GM15510 (cell line): Measurements from ENCODE around the gene DDX54.

Source experiments
- POLR2A ChIP-seq: IDR thresholded peaks from 3 replicates; pipeline ENCODE4 v1.6.1; 2011; ENCODE audit warnings: borderline replicate concordance; ENCODE audit not compliant: insufficient read length; ENCODE audit errors: extremely low read depth

The DDX54 gene

DNA sequence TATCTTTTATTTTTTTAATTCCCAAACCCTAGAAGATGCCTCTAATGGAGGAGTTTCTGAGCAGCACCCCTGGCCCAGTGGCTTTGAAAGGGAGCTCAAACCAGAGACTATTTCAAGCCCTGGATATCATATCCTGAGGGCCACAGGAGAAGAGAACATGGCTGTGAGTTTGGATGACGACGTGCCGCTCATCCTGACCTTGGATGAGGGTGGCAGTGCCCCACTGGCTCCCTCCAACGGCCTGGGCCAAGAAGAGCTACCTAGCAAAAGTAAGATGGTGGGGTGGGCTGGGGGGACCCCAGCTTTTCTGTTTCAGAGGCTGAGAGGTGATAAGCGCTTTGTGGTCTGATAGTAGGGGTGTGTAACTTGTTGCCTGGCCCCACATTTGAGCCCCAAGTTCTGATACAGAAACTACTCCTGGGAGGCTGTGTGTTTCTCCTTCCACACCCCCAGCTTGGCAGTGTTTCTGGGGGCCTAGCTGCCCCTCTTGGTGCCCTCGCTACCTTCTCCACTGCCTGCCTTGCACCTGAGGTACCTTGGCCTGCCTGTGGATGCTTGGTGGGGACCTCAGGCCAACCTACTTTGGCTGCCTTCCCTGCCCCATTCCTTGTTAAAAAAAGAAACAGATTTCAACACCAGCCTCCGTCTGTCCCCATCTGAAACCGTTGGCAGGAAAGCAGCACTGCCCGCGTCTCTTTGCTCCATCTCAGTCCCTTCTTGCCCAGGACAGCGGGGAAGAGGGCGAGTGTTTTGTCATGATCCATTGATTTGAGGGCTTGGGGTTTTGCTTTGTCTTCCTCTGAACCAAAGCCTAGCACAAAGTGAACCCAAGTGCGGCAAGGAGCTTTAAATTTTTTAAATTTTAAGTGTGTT, 41.7 kb upstream of the DDX54 start:
- TF ChIP-seq POLR2A, result no peak

DNA sequence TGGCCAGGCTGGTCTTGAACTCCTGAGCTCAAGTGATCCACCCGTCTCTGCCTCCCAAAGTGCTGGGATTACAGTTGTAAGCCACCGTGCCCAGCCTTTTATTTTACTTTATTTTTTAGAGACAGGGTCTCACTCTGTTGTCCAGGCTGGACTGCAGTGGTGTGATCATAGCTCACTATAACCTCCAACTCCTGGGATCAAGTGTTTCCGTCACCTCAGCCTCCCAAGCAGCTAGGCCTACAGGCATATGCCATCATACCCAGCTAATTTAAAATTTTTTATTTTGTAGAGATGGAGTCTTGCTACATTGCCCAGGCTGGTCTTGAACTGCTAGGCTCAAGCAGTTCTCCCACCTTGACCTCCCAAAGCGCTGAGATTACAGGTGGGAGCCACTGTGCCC, 39.7 kb upstream of the DDX54 start:
- no peak for TF ChIP-seq POLR2A

DNA sequence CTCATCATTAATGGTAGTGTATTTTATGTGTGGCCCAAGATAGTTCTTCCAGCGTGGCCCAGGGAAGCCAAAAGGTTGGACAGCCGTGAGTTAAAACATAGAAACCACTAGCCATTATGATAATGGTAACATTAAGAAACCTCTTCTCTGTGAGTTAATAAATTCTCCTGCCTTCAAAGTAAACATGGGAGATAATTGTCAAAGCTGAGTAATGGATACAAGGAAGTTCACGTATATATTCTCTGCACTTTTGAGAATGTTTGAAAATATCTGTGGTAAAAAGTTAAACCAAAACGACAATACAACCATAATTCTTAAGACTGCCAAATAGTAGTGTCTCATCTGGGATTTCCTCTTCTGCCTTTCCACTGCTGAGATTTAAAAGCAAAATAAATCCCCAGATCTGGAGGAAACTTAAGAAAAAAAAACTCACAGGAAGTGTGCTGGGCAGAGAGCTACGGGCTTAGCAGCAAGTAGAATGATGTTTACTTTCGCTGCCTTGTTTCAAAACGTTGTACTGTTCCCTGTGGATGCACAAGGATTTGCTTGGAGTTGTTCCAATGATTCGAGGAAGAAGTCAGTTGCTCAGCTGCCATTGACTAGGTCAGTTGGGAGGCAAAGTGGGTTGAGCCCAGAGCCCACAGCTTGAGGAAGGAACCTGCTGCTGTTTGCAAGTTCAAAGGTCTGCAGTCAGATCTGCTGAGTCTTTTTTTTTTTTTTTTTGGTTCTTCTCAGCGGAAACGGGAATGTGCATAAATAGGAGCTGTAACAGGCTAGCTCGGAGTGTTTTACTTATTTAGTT, 37.7 kb upstream of the DDX54 start:
- peak; percentile 24 for TF ChIP-seq POLR2A

DNA sequence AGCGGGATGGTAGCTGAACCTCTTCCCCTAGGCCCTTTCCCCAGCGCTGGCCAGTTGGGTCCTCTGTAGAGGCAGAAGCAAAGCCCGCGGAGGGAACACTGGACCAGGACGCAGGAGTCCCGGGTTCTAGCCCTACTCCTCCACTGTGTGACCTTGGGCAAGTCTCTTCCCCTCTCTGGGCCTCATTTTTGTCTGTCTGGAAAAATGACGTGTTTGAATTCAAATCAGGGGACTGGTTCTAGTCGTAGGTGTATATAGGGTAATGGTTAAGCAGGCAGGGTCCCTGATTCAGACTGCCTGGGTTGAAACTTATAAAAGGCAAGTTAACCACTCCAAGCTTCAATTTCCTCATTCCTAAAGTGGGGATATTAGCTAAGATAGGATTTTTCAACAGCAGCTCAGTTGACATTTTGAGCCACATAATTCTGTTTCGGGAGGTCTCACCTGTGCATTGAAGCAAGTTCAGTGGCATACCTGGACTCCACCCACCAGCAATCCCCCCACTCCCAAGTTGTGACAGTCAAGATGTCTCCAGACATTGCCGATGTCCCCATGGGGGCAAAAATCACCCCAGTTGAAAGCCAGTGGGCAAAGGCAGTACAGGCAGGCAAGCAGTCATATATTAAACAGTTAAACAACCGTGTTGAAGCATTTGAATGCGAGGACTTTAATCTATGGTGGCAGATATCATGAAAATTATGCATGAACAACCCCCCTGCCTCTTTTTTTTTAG, 36.9 kb upstream of the DDX54 start:
- TF ChIP-seq POLR2A, result no peak

DNA sequence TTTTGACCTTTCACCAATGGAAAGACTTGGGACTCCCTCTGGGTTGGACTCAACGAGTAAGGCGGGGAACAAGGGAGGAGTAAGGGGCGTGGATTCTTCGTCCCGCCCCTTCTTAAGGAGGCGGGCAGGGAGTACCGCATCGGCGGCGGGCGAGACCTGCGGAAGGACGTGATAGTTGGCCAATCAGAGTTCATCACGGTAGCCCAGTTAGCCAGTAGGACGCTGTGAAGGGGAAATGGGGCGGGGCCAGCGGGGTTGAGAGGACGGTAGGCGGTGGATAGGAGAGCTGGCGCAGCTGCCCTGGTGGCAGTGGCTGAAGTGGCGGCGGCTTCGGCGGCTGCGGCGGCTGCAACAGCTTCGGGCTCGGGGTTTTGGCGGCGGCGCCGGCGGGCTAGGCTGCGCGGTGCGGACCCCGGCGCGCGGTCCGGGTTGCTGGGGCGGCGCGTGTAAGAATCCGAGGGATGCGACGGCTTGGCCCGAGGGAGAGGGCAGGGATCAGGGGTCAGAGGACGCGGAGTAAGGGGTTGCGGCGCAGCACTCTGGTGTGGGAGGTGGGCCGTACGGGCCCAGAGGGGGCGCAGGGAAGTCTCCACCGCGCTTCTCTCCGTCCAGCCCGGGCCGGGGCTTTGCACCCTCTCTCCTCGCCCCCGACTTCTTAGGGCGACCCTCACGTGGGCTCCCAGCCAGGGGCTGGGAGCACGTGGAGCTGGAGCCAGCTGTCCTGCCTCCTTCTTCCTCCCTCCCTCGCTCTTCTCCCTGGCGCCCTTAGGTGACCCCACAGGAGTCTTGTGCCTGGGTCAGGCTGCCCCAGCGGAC, 36.1 kb upstream of the DDX54 start, which contains the start of gene TPCN1:
TSS of gene TPCN1 (plus strand) at position 284 of the 816 bp plus-strand sequence. CDS start 5,389 bp downstream, outside the sequence.
- peak; percentile 99 for TF ChIP-seq POLR2A

DNA sequence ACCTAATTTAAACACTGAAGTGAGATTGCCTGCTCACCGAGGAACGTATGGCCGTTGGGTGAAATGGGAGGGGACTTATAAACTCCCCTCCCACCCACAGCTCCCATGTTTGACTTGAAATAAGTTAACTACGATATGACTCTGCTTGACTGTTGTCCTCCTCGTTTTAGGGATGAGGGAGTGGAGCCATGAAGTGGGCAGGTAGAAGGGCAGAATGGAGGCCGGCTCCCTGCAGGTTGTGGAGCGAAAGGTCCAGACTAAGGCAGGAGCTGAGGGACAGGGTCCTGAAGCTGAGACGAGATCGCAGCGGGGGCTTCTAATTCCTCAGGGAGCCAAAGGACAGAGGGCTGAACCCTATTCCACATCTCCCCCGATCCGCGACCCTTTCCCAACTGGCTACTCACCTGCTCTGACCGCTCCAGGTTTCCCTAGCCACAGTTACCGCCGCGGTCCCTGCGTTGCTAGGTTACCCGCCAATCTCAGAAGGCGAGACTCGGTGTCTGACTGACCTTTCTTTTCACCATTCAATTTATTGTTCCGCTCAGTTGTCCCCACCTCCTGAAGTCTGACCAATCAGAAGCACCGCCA, 35.4 kb upstream of the DDX54 start:
- no peak for TF ChIP-seq POLR2A

DNA sequence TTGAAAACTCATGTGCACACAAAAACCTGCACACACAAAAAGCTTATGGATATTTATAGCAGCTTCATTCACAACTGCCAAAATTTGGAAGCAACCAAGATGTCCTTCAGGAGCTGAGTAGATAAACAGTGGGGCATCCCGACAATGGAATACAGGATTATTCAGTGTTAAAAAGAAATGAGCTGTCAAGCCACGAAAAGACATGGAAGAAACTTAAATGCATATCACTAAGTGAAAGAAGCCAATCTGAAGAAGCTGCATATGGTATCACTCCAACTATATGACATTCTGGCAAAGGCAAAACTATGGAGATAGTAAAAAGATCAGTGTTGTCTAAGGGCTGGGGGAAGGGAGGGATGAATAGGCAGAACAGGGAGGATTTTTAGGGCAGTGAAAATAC, 30.7 kb upstream of the DDX54 start:
- TF ChIP-seq POLR2A, result no peak

DNA sequence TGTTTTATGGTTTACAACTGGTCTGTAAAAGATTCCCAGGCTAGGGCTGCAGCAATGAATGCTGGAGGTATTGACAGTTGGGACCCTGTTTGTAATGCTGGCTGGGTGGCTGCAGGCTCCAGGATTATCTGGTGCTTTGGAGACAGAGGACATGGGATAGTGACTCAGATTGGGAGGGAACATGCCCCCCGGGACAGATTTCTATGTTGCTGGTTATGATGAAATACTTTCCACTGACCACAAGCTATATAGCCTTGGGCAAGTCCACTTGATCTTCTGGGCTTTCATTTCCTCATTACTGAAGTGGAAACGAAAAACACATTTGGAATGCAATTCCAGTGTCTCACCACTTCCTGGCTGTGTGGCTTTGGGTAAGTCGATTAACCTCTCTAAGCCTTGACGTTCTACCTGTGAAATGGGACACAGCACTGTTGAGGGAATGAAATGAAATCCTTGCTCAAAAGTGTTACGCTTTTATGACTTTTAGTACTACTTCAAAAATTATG, 29.7 kb upstream of the DDX54 start:
- no peak for TF ChIP-seq POLR2A

DNA sequence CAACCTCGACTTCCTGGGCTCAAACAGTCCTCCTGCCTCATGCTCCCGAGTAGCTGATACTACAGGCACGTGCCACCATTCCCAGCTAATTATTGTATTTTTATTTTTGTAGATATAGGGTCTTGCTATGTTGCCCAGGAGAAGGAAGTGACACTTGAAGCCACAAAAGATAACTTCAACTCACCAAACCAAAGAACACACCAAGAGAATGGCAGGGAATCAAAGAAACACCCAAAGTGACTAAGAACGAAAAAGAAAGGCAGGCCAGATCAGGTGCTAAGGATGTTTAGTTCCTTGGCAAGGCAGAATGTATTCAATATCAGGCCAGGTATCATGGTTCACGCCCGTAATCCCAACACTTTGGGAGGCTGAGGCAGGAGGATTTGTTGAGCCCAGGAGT, 25.9 kb upstream of the DDX54 start:
- TF ChIP-seq POLR2A, result no peak

DNA sequence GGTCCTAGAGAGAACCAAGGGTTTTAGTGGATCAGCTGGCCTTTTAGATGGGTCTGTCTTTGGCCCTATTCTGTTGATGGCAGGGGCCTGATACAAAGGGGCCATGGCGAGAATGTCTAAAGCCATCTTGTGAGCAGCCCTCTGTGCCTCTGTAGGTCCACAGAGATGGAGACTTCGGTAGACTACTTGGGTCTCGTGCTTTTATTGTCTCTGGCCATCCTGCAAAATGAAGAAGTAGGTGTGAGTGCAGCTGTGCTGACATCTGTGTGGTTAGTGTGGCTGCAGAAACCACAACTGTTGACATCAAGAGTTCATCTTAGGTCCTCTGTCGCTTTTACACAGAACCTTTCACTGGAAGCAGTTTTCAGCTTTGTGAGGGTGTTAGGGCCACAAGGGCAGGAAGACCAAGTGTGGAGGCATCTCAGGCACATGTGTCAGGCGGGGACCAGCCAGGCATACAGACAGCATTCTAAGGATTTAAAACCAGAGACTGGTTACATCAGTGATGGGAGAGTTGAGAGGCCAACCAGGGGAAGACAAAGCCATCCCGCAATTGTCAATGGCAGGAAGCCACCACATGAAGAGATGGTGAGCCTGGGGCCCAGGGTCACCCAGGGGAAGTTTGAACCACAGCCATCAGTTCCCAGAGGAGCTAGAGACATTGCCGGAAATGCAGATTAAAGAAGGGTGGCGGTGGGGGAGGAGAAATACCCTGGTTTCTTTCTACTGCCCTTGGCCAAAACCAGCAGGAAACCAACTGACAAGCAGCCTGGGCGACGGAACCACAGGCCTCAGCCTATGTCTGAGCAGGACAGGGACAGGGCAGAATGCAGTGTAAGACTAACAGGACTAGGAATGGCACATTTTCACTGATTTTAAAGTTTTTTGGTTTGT, 23.0 kb upstream of the DDX54 start:
- peak; percentile 43 for TF ChIP-seq POLR2A

DNA sequence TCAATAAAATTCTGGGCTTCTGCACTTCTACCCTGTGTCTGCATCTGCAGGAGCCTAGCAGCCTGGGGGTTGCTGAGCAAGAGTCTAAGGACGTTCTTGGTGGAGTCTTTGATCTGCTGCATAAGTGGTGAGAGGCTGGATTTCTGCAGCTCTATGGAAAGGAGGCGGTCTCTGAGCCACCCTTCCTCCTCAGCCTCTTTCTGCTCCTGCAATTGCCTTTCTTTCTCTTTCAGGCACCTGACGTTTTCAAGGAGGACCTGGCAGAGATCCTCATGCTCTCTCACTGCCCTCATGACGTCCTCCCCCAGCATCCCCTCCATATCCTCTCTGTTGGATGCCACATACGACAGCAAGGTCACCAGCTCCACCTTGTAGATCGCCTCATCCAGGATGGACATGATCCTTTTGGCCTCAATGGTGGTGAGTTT, 22.3 kb upstream of the DDX54 start:
- TF ChIP-seq POLR2A, result no peak

DNA sequence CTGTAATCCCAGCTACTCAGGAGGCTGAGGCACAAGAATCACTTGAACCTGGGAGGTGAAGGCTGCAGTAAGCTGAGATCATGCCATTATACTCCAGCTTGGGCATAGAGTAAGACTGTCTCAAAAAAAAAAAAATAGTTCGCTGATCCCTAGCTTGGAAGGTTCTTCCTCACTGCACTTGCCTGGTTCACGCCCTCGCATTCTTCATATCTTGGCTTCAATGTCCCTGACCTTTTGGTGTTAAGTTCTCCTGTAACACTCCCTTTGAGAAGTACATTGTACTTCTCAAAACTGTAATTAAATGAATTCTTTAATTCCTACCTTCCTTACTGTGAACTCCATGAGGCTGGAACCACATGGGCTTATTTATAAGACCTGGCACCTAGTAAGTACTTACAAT, 19.5 kb upstream of the DDX54 start:
- no peak for TF ChIP-seq POLR2A
